Vagina (tissue), 2 donors: Measurements from ENCODE around the gene ZNF467. TPM values are rescaled to one million over a fixed set of nuclear protein-coding genes. Genes with fewer than 3 reads are reported as not detected.

Experiments used
- DNase-seq, 2 donors: peaks; one replicate each; pipeline ENCODE4 v3.0.0-alpha.2; 2017; ENCODE audit errors: extremely low spot score in 2 of 2
- H3K27ac ChIP-seq: fragments of 200-600 bp; sonication (generic); one replicate; pipeline ENCODE4 v1.5.1; 2019
- H3K27me3 ChIP-seq: fragments of 200-600 bp; sonication (generic); one replicate; pipeline ENCODE4 v1.5.1; 2019
- H3K36me3 ChIP-seq, 2 donors: fragments of 200-600 bp; sonication (generic); one replicate each; pipeline ENCODE4 v1.5.1; 2017 to 2019
- H3K4me1 ChIP-seq: fragments of 200-600 bp; sonication (generic); one replicate; pipeline ENCODE4 v1.5.1; 2019
- H3K4me3 ChIP-seq, 2 donors: fragments of 200-600 bp; sonication (generic); 1 replicate in 1 of 2; 2 replicates in 1 of 2; pipeline ENCODE4 v1.5.1; 2016 to 2019
- H3K9me3 ChIP-seq: fragments of 200-600 bp; sonication (generic); one replicate; pipeline ENCODE4 v1.5.1; 2019
- POLR2A ChIP-seq, 2 donors: fragments of 450-650 bp; IDR thresholded peaks; one replicate each; pipeline ENCODE4 v1.6.1; 2017; ENCODE audit warnings: antibody characterized with exemption in 2 of 2, mild to moderate bottlenecking in 2 of 2, moderate library complexity in 2 of 2
- POLR2AphosphoS5 ChIP-seq, 2 donors: sonication (generic); formaldehyde crosslinking; IDR thresholded peaks; one replicate each; pipeline ENCODE4 v1.9.0; 2017; ENCODE audit warnings: antibody characterized with exemption in 2 of 2, mild to moderate bottlenecking in 2 of 2, low read depth in 1 of 2; ENCODE audit not compliant: insufficient read depth in 1 of 2
- intact Hi-C: fragments of 100-400 bp; cut with DNase I; formaldehyde crosslinking; loops from one replicate; pipeline ENCODE4 v1.15.1; 2023
- total RNA-seq: library from RNA; depleted of rRNA; stranded (reverse); fragments of >200 nt; gene quantifications from one replicate; pipeline ENCODE4 v1.2.3, GENCODE V29; 2016
- TF ChIP-seq, protein P1 (sequence below), 3 experiments: fragments of 450-650 bp in 2 of 3; fragments of 200-600 bp in 1 of 3; sonication (generic) in 1 of 3; IDR thresholded peaks; one replicate each; pipeline ENCODE4 v1.5.1; 2017 to 2019; ENCODE audit warnings: antibody characterized with exemption in 3 of 3, mild to moderate bottlenecking in 2 of 3, moderate library complexity in 2 of 3

Gene ZNF467
- total RNA-seq, 1 donor from 2014 or later, result 13.3 TPM

DNA sequence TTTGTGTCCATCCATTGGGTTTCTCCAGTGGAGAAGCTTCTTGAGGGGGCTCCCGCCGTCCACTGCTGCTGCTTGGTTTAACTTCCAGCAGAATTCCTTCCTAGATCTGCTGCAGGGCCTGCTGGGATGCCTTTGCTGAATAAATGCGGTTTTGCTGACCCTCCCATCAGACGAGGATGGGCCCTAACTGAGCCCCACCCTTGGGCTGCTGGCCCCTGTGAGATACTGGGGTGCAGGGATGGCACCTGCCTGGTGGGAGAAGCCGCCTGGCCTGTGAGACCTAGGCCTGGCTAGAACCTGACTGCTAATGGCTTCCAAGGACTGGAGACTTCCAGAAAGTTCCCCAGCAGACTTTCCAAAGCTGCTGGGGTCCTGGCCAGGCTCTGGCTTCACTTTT is 43.8 kb downstream of the ZNF467 start:
- peaks cover 0 to 64% of the 10 kb centered on the region in 2 donors for H3K36me3 ChIP-seq
- H3K9me3 ChIP-seq, result no peaks in the 10 kb centered on the region
- H3K27ac ChIP-seq, result no peak overlapping the region
- no peak for DNase-seq
- H3K27me3 ChIP-seq, result no peaks in the 10 kb centered on the region
- no peaks in the 10 kb centered on the region for H3K4me1 ChIP-seq
- intact Hi-C loops, result no loop called here
- TF ChIP-seq POLR2AphosphoS5 (IDR thresholded peaks at IDR 0.05; ENCODE audit: insufficient read depth in 1 of 2, low read depth in 1 of 2), result no peak
- TF ChIP-seq, protein P1, sequence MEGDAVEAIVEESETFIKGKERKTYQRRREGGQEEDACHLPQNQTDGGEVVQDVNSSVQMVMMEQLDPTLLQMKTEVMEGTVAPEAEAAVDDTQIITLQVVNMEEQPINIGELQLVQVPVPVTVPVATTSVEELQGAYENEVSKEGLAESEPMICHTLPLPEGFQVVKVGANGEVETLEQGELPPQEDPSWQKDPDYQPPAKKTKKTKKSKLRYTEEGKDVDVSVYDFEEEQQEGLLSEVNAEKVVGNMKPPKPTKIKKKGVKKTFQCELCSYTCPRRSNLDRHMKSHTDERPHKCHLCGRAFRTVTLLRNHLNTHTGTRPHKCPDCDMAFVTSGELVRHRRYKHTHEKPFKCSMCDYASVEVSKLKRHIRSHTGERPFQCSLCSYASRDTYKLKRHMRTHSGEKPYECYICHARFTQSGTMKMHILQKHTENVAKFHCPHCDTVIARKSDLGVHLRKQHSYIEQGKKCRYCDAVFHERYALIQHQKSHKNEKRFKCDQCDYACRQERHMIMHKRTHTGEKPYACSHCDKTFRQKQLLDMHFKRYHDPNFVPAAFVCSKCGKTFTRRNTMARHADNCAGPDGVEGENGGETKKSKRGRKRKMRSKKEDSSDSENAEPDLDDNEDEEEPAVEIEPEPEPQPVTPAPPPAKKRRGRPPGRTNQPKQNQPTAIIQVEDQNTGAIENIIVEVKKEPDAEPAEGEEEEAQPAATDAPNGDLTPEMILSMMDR (IDR thresholded peaks at IDR 0.05), result no peak
- TF ChIP-seq POLR2A (IDR thresholded peaks at IDR 0.05), result no peak
- H3K4me3 ChIP-seq, result no peak overlapping the region

DNA sequence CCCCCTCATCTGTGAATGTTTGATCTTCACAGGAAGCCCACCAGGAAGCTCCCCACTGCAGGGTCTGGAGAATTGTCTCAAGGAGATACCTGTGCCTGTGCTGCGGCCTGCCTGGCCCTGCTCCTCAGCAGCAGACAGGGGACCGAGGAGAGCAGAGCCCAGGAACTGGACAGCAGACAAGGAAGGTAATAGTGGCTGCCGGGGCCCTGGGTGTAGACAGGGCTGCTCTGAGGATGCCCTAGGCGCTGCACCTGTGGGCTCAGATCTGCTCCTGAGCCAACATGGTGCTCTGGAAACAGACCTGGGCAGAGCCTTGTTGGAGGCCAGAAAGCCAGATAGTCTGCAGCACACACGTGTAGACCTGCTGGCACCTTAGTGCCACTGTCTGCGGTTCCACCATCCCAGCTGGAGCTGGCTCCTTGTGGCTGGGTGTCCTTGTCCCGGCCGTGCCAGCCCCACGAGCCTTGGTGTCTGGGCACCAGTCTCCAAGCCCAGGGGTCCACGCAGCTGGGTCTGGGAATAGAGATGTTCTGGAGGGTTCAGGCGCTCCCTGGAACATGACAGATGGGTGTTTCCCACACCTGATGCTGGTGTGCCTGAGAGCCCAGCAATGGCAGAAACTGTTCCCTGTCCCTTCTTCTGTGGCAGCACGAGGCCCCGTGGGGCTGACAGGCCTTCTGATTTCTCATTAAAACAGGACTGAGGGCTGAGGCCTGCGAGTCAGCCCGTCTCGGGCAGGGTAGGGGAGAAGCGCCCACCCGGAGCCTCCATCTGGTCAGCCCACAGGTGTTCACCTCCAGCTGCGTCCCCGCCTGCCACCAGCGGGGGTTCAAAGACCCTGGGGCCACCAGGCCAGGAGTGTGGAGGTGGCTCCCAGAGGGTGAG is 44.7 kb downstream of the ZNF467 start:
- Histone ChIP-seq H3K27me3 (no peaks in the 10 kb centered on the region), H3K4me1 (no peaks in the 10 kb centered on the region), H3K4me3 (no peak overlapping the region), H3K36me3 (peaks cover 0 to 71% of the 10 kb centered on the region in 2 donors), H3K9me3 (no peaks in the 10 kb centered on the region), H3K27ac (no peak overlapping the region)
- TF ChIP-seq POLR2A (IDR thresholded peaks at IDR 0.05), result no peak
- TF ChIP-seq, protein P1 (IDR thresholded peaks at IDR 0.05), result no peak
- no peak for TF ChIP-seq POLR2AphosphoS5 (IDR thresholded peaks at IDR 0.05; ENCODE audit: insufficient read depth in 1 of 2, low read depth in 1 of 2)
- no peak for DNase-seq
- intact Hi-C loops, result no loop called here

DNA sequence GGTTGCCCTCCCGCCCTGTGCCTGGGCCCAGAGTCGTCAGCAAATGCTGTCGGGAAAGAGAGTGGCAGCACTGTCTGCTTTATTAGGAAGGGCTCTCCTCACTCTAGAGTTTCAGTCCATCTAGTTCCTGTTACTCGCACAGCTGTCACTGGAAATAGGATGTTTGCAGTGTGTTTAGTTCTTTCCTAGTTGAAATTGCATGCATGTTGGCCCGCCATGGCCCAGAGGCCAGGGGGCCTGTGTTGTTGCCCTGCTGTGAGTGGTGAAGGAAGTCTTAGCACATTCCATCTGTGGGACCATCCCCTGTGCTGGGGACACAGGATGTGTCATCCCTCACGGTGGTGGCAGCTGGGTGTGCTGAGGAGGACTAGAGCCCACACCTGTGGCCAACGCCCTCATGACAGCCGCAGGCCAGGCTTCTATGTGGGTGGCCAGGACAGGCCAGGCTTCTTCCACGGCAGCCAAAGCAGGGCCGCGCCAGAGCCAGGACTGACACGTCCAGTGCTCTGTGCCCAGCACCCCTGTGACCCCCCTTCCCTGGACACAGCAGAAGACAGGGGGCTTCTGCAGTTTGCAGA is 45.4 kb downstream of the ZNF467 start:
- DNase-seq, result no peak

DNA sequence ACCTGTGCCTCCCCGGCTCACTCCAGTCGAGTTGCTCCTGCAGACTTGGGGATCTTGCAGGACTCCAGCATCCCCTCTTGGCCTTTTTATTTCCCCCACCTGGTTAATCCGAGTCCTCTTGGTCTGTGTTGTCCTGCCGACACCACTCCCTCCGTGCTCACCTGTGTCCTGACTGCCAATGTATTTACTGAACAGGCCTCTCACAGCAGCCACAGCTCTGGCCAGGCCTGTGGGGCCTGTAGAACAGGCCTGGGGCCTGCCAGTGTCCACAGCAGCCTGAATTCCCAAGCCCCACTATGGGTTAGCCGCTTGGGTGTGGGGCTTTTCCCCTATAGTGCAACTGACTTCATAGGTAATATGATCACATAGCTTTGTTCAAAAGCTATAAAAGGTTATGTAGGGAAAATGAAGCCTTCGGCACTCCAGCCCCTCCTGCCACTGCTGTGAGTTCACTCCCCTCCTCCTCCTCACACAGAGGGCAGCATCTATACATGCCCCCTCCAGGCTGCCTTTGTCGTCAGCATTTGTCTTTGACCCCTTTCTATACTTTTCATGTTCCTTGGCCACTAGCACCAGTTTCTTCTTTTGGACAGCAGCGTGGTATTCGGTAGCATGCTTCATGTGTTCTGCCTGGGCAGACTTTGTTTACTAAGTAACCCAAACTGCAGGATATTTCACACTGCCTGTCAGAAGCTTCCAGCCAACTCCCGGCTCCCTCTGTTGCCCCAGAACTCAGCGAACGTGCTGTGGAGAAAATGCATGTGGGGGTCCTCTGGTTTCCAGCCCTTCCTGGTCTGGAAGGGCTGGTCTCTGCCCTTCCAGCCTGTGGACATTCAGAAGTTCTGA is 46.1 kb downstream of the ZNF467 start:
- no peak overlapping the region for H3K27ac ChIP-seq
- H3K36me3 ChIP-seq, result peaks cover 0 to 78% of the 10 kb centered on the region in 2 donors

More for the DNA sequence above, 45.4 kb downstream of the ZNF467 start:
- peaks cover 0 to 72% of the 10 kb centered on the region in 2 donors for H3K36me3 ChIP-seq
- H3K9me3 ChIP-seq, result no peaks in the 10 kb centered on the region
- no peak overlapping the region for H3K27ac ChIP-seq
- TF ChIP-seq, protein P1 (IDR thresholded peaks at IDR 0.05), result no peak
- TF ChIP-seq POLR2AphosphoS5 (IDR thresholded peaks at IDR 0.05; ENCODE audit: insufficient read depth in 1 of 2, low read depth in 1 of 2), result no peak
- H3K4me1 ChIP-seq, result no peaks in the 10 kb centered on the region
- no peak overlapping the region for H3K4me3 ChIP-seq
- H3K27me3 ChIP-seq, result no peaks in the 10 kb centered on the region
- intact Hi-C loops, result no loop called here

More for the DNA sequence above, 46.1 kb downstream of the ZNF467 start:
- no peak overlapping the region for H3K4me3 ChIP-seq
- no peaks in the 10 kb centered on the region for H3K27me3 ChIP-seq
- H3K9me3 ChIP-seq, result no peaks in the 10 kb centered on the region
- H3K4me1 ChIP-seq, result no peaks in the 10 kb centered on the region
- intact Hi-C loops, result no loop called here
- DNase-seq, result no peak
- no peak for TF ChIP-seq POLR2A (IDR thresholded peaks at IDR 0.05)
- TF ChIP-seq, protein P1 (IDR thresholded peaks at IDR 0.05), result no peak
- TF ChIP-seq POLR2AphosphoS5 (IDR thresholded peaks at IDR 0.05; ENCODE audit: insufficient read depth in 1 of 2, low read depth in 1 of 2), result no peak
